ENCODE data around the gene HAGHL. TPM values are rescaled to one million over a fixed set of nuclear protein-coding genes. Genes with fewer than 3 reads are reported as not detected.
A peak's percentile ranks its signal among the peaks of the same experiment; 100 is the strongest.

HAGHL gene, protein sequence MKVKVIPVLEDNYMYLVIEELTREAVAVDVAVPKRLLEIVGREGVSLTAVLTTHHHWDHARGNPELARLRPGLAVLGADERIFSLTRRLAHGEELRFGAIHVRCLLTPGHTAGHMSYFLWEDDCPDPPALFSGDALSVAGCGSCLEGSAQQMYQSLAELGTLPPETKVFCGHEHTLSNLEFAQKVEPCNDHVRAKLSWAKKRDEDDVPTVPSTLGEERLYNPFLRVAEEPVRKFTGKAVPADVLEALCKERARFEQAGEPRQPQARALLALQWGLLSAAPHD
- total RNA-seq (10 to 100 TPM in 3 of 4 donors, 1 to 10 TPM in 1; 7.5 to 15.3 (median 12.0) TPM), polyA plus RNA-seq (21.0 TPM)
- long read RNA-seq, donor 1, transcript HAGHL-203 (8 exons, 1,347 nt) = major isoform, 8 of 27 reads
- long read RNA-seq, donor 1, partial matches to known transcripts = 1 of 27 reads
- long read RNA-seq, donor 1, other reads (novel, unspliced or antisense) = 18 of 27 reads
- long read RNA-seq, donor 2, partial matches to known transcripts = 0 of 24 reads
- long read RNA-seq, donor 2, other reads (novel, unspliced or antisense) = 20 of 24 reads
- long read RNA-seq, donor 3, transcript HAGHL-203 (8 exons, 1,347 nt) = major isoform, 15 of 45 reads
- long read RNA-seq, donor 3, partial matches to known transcripts = 4 of 45 reads
- long read RNA-seq, donor 3, other reads (novel, unspliced or antisense) = 25 of 45 reads
- long read RNA-seq, donor 4, partial matches to known transcripts = 0 of 9 reads
- long read RNA-seq, donor 4, other reads (novel, unspliced or antisense) = 8 of 9 reads

GRCh38 chr16:726438-727290 lies at the start of gene HAGHL, which contains the start of gene CCDC78:
Gene HAGHL, plus strand, starts transcription at chr16:727106. Its CDS starts 404 bp downstream, at chr16:727510.
Gene CCDC78, minus strand, starts transcription at chr16:726443. Its CDS starts 76 bp downstream, at chr16:726367.
- WGBS = 2% methylated on average over 88 of the region's 88 CpGs
- DNase-seq (peak; percentile 67 to 88 (median 85)), ATAC-seq (peak; percentile 9 to 23)
- H3K4me1 ChIP-seq (ENCODE audit: control insufficient read depth, insufficient read depth, low read length) = peaks cover 3% of the 10 kb centered on the region
- H3K27ac ChIP-seq (ENCODE audit: low read length) = no peak within 1 kb of the TSS
- peak within 1 kb of the TSS; percentile 54 for H3K4me3 ChIP-seq (ENCODE audit: low read length)
- H3K27me3 ChIP-seq (ENCODE audit: control insufficient read depth, insufficient read depth) = no peaks in the 10 kb centered on the region
- no peaks in the 10 kb centered on the region for H3K9me3 ChIP-seq (ENCODE audit: control insufficient read depth, low read length)
- intact Hi-C loops (cut with DNase I) = no loop called here

DNA sequence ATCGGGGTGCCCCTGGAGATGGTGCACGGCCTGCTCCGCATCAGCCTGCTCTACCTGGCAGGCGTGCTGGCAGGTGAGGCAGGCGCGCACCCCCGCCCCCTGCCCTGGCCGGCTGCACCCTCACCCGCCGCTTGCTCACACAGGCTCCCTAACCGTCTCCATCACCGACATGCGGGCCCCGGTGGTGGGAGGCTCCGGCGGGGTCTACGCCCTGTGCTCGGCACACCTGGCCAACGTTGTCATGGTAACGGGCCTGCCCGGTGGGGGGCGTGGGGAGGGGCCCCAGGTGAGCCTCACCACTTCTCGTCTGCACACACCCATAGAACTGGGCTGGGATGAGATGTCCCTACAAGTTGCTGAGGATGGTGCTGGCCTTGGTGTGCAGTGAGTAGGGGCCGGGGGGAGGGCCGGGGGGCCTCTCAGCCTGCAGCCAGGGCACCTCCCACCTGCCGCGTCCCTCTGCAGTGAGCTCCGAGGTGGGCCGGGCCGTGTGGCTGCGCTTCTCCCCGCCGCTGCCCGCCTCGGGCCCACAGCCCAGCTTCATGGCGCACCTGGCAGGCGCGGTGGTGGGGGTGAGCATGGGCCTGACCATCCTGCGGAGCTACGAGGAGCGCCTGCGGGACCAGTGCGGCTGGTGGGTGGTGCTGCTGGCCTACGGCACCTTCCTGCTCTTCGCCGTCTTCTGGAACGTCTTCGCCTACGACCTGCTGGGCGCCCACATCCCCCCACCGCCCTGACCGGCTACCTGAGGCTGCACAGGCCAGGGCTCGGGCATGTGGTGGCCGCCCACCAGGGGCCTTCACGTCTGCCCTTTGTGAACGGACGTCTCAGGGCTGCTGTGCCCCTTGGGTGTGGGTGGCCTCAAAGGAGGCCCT lies 49.4 kb upstream of the HAGHL start:
- Histone ChIP-seq H3K27me3 (ENCODE audit: control insufficient read depth, insufficient read depth) (no peaks in the 10 kb centered on the region), H3K4me3 (ENCODE audit: low read length) (no peak overlapping the region), H3K4me1 (ENCODE audit: control insufficient read depth, insufficient read depth, low read length) (peaks cover 7% of the 10 kb centered on the region), H3K9me3 (ENCODE audit: control insufficient read depth, low read length) (no peaks in the 10 kb centered on the region), H3K27ac (ENCODE audit: low read length) (no peak overlapping the region)
- intact Hi-C loops (cut with DNase I) = no loop called here
- DNase-seq (no peak), ATAC-seq (no peak)
- WGBS = 56% methylated on average over 57 of the region's 57 CpGs

DNA sequence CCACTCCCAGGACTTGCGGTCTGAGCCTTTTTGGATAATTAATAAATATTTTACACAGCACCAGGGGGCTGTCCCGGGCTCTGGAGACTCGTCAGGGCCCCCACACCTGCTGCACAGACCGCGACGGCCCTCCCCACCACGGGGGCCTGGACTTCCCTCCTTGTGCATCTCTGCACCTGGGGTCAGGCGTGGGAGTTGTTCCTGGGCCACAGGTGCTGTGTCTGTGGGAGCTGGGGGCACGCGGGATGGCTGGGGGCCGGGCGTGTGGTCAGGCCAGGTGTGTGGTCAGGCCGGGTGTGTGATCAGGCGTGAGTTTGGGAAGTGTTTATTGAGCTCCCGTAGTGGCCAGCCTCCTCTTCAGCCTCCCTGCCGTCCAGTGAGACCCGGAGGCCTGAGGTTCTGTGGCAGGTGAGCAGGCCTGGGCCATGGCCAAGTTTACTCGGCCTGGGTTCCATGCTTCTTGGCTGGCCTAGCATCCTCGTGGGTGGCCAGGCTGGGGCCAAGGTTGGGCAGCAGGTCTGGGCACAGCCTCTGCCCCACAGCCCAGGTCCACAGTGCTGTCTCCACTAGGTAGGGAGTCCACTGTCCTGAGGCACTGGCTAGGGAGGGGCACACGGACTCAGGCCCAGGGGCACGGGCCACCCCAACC lies 48.6 kb upstream of the HAGHL start:
- DNase-seq (no peak), ATAC-seq (no peak)
- H3K4me1 ChIP-seq (ENCODE audit: control insufficient read depth, insufficient read depth, low read length) = peaks cover 7% of the 10 kb centered on the region
- H3K27ac ChIP-seq (ENCODE audit: low read length) = no peak overlapping the region
- no peak overlapping the region for H3K4me3 ChIP-seq (ENCODE audit: low read length)
- 80% methylated on average over 21 of the region's 21 CpGs for WGBS
- H3K9me3 ChIP-seq (ENCODE audit: control insufficient read depth, low read length) = no peaks in the 10 kb centered on the region
- intact Hi-C loops (cut with DNase I) = no loop called here
- no peaks in the 10 kb centered on the region for H3K27me3 ChIP-seq (ENCODE audit: control insufficient read depth, insufficient read depth)

- H3K4me1 ChIP-seq (ENCODE audit: control insufficient read depth, insufficient read depth, low read length) = peaks cover 7% of the 10 kb centered on the region
- peak overlapping the region; percentile 76 for H3K27ac ChIP-seq (ENCODE audit: low read length)
- DNase-seq (peak; percentile 82 to 94 (median 90)), ATAC-seq (peak; percentile 31 to 45)
- H3K9me3 ChIP-seq (ENCODE audit: control insufficient read depth, low read length) = no peaks in the 10 kb centered on the region
- intact Hi-C loops (cut with DNase I) = no loop called here
- peak overlapping the region; percentile 49 for H3K4me3 ChIP-seq (ENCODE audit: low read length)
- WGBS = 23% methylated on average over 52 of the region's 52 CpGs
- no peaks in the 10 kb centered on the region for H3K27me3 ChIP-seq (ENCODE audit: control insufficient read depth, insufficient read depth)
Observed at GRCh38 chr16:678858-679813, 47.8 kb upstream of the HAGHL start.

GRCh38 chr16:679814-680624 lies 46.9 kb upstream of the HAGHL start, which contains the start of gene STUB1:
Gene STUB1, plus strand, starts transcription at chr16:680410. Its CDS starts 116 bp downstream, at chr16:680526.
- no peaks in the 10 kb centered on the region for H3K27me3 ChIP-seq (ENCODE audit: control insufficient read depth, insufficient read depth)
- H3K9me3 ChIP-seq (ENCODE audit: control insufficient read depth, low read length) = no peaks in the 10 kb centered on the region
- WGBS = under 1% methylated on average over 91 of the region's 91 CpGs
- H3K4me3 ChIP-seq (ENCODE audit: low read length) = peak within 1 kb of the TSS; percentile 77
- intact Hi-C loops (cut with DNase I) = no loop called here
- DNase-seq = peak; percentile 89 to 96 (median 95)
- ATAC-seq = peak; percentile 69 to 71
- H3K27ac ChIP-seq (ENCODE audit: low read length) = peak within 1 kb of the TSS; percentile 96
- peaks cover 7% of the 10 kb centered on the region for H3K4me1 ChIP-seq (ENCODE audit: control insufficient read depth, insufficient read depth, low read length)

DNA sequence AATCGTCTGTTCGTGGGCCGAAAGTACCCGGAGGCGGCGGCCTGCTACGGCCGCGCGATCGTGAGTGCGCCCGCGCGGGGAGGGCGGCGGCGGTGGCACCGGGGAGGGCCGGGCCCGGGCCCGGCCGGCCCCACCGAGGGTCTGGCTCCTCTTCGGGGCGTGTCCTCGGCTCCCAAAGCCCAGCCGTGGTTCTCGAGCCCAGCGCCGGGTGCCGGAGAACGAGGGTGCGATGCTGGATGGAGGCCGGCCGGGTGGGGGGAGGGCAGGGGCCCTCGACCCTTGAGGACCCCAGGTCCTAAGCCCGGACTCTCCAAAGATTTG lies 46.3 kb upstream of the HAGHL start:
- H3K4me1 ChIP-seq (ENCODE audit: control insufficient read depth, insufficient read depth, low read length) = peaks cover 7% of the 10 kb centered on the region
- H3K9me3 ChIP-seq (ENCODE audit: control insufficient read depth, low read length) = no peaks in the 10 kb centered on the region
- no peak for ATAC-seq
- H3K27ac ChIP-seq (ENCODE audit: low read length) = peak overlapping the region; percentile 96
- DNase-seq = no peak
- peak overlapping the region; percentile 77 for H3K4me3 ChIP-seq (ENCODE audit: low read length)
- WGBS = under 1% methylated on average over 38 of the region's 38 CpGs
- intact Hi-C loops (cut with DNase I) = no loop called here
- no peaks in the 10 kb centered on the region for H3K27me3 ChIP-seq (ENCODE audit: control insufficient read depth, insufficient read depth)

DNA sequence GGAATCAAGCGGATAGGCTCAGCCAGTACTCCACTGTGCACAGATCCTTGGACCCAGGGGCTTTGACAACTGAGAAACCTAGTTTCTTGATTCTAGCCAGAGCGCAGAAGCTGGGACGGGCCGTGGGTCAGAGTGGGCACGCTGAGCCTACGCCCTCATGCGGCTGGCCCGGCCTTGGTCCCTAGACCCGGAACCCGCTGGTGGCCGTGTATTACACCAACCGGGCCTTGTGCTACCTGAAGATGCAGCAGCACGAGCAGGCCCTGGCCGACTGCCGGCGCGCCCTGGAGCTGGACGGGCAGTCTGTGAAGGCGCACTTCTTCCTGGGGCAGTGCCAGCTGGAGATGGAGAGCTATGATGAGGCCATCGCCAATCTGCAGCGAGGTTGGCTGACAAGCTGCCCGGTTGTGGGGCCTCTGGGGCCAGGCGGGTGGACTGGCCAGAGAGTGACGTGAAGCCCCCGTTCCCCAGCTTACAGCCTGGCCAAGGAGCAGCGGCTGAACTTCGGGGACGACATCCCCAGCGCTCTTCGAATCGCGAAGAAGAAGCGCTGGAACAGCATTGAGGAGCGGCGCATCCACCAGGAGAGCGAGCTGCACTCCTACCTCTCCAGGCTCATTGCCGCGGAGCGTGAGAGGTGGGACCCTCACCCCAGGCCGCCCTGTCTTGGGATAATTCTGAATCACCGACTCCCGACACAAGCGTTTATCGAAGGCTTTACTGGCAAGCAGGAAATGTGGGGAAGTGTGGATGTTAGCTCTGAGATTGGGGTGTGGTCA lies 45.8 kb upstream of the HAGHL start:
- no peak for ATAC-seq
- peak; percentile 67 to 84 (median 83) for DNase-seq
- no peaks in the 10 kb centered on the region for H3K9me3 ChIP-seq (ENCODE audit: control insufficient read depth, low read length)
- intact Hi-C loops (cut with DNase I) = no loop called here
- no peaks in the 10 kb centered on the region for H3K27me3 ChIP-seq (ENCODE audit: control insufficient read depth, insufficient read depth)
- no peak overlapping the region for H3K27ac ChIP-seq (ENCODE audit: low read length)
- 45% methylated on average over 44 of the region's 44 CpGs for WGBS
- peaks cover 7% of the 10 kb centered on the region for H3K4me1 ChIP-seq (ENCODE audit: control insufficient read depth, insufficient read depth, low read length)
- peak overlapping the region; percentile 77 for H3K4me3 ChIP-seq (ENCODE audit: low read length)

Measured in right cardiac atrium (tissue), 5 donors.